ENCODE measurements around the gene AGXT.

GRCh38 chr2:240919786-240920782 lies 51.5 kb downstream of the AGXT start:
- TF ChIP-seq, protein P1, sequence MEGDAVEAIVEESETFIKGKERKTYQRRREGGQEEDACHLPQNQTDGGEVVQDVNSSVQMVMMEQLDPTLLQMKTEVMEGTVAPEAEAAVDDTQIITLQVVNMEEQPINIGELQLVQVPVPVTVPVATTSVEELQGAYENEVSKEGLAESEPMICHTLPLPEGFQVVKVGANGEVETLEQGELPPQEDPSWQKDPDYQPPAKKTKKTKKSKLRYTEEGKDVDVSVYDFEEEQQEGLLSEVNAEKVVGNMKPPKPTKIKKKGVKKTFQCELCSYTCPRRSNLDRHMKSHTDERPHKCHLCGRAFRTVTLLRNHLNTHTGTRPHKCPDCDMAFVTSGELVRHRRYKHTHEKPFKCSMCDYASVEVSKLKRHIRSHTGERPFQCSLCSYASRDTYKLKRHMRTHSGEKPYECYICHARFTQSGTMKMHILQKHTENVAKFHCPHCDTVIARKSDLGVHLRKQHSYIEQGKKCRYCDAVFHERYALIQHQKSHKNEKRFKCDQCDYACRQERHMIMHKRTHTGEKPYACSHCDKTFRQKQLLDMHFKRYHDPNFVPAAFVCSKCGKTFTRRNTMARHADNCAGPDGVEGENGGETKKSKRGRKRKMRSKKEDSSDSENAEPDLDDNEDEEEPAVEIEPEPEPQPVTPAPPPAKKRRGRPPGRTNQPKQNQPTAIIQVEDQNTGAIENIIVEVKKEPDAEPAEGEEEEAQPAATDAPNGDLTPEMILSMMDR (IDR thresholded peaks at IDR 0.05; ENCODE audit: low read depth, low read length): no peak
- no peak for TF ChIP-seq EZH2phosphoT487 (IDR thresholded peaks at IDR 0.05; ENCODE audit: low read depth)
